Measurements from ENCODE around the gene CARMIL3. TPM values are rescaled to one million over a fixed set of nuclear protein-coding genes. Genes with fewer than 3 reads are reported as not detected.
"Not testable (repeated sequence)": the region's sequence is repeated elsewhere in the genome, so short reads cannot be mapped to it uniquely, and the experiment has no call there.

The CARMIL3 gene
- total RNA-seq, 1 donor from 2014 or later = 0.06 TPM

DNA sequence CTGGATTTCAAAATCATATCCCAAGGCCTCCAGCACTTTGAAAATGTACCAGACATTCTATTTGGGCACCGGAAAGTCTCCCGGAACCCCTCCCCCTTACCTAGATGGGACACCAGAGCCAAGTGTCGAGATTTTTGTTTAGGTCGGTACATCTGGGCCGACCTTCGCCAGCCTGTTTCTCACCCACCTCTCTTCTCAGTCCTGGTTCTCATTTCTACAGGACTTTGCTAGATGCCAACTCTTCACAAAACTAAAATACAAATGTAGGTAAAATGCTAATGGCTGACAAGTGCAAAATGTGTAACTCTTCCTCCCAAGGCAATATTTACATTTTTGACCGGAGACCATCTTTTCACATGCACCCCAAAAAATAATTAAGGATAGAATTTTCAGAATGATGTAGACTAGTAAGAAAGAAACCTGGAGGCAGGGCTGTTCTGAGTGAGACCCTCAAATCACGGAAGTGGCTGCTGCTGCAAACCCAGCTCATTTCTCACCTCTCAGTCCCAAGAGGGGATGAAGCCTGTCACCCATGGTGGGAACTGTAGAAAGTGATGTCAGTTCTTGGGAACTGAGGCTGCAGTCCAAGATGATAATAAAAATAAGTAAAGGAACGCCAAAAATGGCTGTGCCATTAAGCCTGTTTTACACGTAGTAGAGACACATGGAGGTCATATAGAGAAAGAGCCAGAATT is 14.7 kb upstream of the CARMIL3 start:
- DNase-seq (ENCODE audit: extremely low read depth, low read depth, low spot score) = not testable (repeated sequence)

DNA sequence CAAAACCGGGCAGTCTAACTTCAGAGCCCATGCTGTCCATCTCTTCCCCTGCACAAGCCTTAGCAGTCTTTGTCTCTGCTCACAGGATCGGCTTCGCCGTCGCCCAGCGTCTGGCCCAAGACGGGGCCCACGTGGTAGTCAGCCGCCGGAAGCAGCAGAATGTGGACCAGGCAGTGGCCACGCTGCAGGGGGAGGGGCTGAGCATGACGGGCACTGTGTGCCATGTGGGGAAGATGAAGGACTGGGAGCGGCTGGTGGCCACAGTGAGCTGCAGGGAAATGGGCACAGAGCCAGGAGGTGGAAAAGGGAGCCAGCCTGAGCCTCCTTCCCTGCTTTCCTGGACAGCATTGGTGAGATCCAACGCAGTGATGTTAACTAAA is 14.2 kb upstream of the CARMIL3 start:
- DNase-seq (ENCODE audit: extremely low read depth, low read depth, low spot score) = no peak

- no peak for DNase-seq (ENCODE audit: extremely low read depth, low read depth, low spot score)
These were observed 13.1 kb upstream of the CARMIL3 start for GRCh38 chr14:24038686-24039085.

- no peak for DNase-seq (ENCODE audit: extremely low read depth, low read depth, low spot score)
These were observed 11.1 kb upstream of the CARMIL3 start for GRCh38 chr14:24040692-24041091.

- no peak for DNase-seq (ENCODE audit: extremely low read depth, low read depth, low spot score)
These were observed 9.1 kb upstream of the CARMIL3 start for GRCh38 chr14:24042746-24043145.

GRCh38 chr14:24049002-24049401 is 2.8 kb upstream of the CARMIL3 start:
- not testable (repeated sequence) for DNase-seq (ENCODE audit: extremely low read depth, low read depth, low spot score)

- DNase-seq (ENCODE audit: extremely low read depth, low read depth, low spot score) = not testable (repeated sequence)
These were observed 1.1 kb upstream of the CARMIL3 start for GRCh38 chr14:24050753-24051152.

DNA sequence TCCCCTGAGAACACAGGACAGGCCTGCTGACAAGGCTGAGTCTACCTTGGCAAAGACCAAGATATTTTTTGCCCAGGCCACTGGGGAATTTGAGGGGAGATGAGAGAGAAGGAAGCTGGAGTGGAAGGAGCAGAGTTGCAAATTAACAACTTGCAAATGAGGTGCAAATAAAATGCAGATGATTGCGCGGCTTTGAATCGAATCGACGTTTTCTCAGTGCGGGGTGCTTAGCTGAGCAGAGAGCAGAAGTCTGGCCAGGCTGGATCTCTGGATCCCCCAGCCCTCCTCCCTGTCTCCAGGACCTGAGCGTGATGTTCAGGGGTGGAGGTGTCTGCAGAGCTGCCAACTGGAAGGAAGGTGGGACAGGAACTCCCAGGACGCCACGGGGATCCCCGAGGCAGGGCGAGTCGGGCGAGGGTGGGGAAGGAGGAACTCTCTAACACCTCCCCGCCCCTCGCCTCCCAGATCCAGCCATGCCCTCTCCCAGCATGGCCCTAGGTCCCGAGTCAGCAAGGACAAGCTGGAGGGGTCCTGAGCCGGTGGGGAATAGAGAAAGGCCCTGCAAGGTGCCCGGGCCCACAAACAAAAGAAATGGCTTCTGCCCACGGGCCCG is 527 bp upstream of the CARMIL3 start:
- no peak for DNase-seq (ENCODE audit: extremely low read depth, low read depth, low spot score)

GRCh38 chr14:24052656-24053547 is 1.1 kb downstream of the CARMIL3 start:
- no peak for DNase-seq (ENCODE audit: extremely low read depth, low read depth, low spot score)

DNA sequence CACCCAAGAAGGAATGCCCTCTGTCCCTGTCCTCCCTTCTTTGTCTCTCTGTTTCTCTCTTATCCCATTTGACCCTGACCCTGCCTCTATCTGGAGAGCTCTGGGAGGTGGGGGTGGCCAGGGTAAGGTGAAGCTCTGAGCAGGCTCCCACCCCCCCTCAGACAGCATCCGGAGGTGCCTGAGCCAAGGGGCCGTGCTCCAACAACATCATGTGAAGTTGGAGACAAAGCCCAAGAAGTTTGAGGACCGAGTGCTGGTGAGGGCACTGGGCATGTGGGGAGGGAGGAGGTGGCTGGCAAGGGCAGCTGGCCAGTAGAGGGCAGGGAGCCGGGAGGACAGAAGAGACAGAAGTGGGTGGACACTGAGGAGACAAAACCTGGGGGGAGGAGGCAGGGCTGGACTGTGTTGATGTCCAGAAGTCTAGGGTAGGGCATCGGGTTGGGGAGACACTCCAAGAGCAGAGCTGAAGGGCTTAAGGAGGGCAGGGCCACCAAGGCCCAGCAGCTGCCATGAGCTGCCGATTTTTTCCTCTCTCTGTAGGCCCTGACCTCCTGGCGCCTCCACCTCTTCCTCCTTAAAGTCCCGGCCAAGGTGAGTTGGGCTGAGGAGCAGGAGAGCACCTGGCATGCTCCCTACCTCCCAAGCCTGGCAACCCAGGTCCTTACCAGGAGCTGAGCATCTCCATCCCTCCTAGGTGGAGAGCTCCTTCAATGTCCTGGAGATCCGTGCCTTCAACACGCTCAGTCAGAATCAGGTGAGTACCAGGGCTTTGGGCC is 1.9 kb downstream of the CARMIL3 start:
- DNase-seq (ENCODE audit: extremely low read depth, low read depth, low spot score) = no peak

GRCh38 chr14:24054324-24054641 is 2.5 kb downstream of the CARMIL3 start:
- DNase-seq (ENCODE audit: extremely low read depth, low read depth, low spot score) = no peak

DNA sequence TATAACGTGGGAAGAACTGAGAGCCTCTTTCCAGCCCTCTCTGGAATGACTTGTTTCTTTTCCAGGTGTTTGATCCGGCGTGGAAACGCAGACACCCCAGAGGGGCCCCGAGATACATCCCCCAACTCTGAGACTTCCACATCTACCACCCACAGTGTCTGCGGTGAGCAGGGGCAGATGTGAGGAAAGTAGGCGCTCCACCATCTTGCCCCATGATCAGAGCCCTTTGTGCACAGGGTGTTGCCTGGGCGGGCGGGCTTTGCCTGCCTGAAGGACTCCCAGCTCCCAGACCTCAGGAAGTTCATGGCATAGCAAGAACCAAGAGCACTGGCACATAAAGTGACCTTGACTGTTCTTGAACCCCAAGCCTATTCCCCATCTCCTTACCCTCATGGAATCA is 2.8 kb downstream of the CARMIL3 start:
- DNase-seq (ENCODE audit: extremely low read depth, low read depth, low spot score) = no peak

GRCh38 chr14:24055971-24056799 is 4.4 kb downstream of the CARMIL3 start:
- DNase-seq (ENCODE audit: extremely low read depth, low read depth, low spot score) = no peak

DNA sequence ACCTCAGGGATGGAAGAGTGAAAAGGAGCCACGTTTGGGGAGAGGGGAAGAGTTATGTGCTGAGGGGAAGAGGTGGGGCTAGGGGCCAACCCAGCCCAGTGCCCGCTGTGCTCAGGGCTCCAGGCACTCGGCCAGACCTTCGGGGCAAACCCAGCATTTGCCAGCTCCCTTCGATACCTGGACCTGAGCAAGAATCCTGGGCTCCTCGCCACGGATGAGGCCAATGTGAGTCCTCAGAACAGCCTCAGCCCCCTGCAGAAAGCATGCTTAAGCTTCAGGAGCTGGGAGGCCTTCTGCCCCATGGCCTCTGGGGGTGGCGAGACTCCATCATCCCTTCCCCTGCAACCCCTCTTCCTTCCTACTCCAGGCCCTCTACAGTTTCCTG is 5.0 kb downstream of the CARMIL3 start:
- no peak for DNase-seq (ENCODE audit: extremely low read depth, low read depth, low spot score)

- DNase-seq (ENCODE audit: extremely low read depth, low read depth, low spot score) = no peak
These were observed 5.5 kb downstream of the CARMIL3 start for GRCh38 chr14:24057271-24057670.

- no peak for DNase-seq (ENCODE audit: extremely low read depth, low read depth, low spot score)
These were observed 6.1 kb downstream of the CARMIL3 start for GRCh38 chr14:24057867-24058259.

- DNase-seq (ENCODE audit: extremely low read depth, low read depth, low spot score) = peak; percentile 25
These were observed 6.6 kb downstream of the CARMIL3 start for GRCh38 chr14:24058260-24058950.

GRCh38 chr14:24058951-24059475 is 7.2 kb downstream of the CARMIL3 start:
- DNase-seq (ENCODE audit: extremely low read depth, low read depth, low spot score) = no peak

DNA sequence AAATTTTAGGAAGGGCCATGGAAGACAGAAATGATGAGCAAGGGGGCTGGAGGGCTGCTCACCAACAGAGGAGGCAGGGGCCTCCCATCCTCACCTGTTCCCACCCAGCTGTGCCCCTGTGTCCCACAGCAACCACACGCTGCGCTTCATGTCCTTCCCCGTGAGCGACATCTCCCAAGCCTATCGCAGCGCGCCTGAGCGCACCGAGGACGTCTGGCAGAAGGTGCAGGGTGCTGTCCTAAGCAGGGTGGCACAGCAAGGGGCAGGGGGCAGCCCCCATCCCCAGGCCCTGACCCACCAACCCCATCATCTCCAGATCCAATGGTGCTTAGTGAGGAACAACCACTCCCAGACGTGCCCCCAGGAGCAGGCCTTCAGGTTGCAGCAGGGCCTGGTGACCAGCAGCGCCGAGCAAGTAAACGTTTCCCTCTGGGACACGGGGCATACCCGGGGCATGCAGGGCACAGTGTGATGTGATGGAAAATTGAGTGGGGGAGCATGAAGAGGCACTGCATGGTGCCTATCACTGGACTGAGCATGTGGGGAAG is 8.1 kb downstream of the CARMIL3 start:
- DNase-seq (ENCODE audit: extremely low read depth, low read depth, low spot score) = no peak

Measured in glomerular endothelial cell (primary cell).